ENCODE data around the gene PKN3. TPM values are rescaled to one million over a fixed set of nuclear protein-coding genes. Genes with fewer than 3 reads are reported as not detected.

Gene PKN3
- total and polyA plus RNA-seq, 4 donors = 0.61 to 4.2 (median 1.5) TPM

GRCh38 chr9:128723866-128724743 is 21.8 kb downstream of the PKN3 start, which contains the start of gene ZDHHC12 (continued):
- no peak for TF ChIP-seq REST (IDR thresholded peaks at IDR 0.05)
- TF ChIP-seq JUND (IDR thresholded peaks at IDR 0.05) = no peak
- no peak for TF ChIP-seq RXRA (IDR thresholded peaks at IDR 0.05)

GRCh38 chr9:128724744-128725211 is 22.5 kb downstream of the PKN3 start:
- peaks cover 4 to 20% (median 14%) of the 10 kb centered on the region in 4 donors for H3K4me1 ChIP-seq (ENCODE audit: control insufficient read depth in 4 of 4, insufficient read depth in 4 of 4, low read length in 3 of 4)
- WGBS = 38% methylated on average over 10 of the region's 10 CpGs
- H3K9ac ChIP-seq (ENCODE audit: low read depth in 1 of 2, low read length in 2 of 2) = peak overlapping the region in 1 of 2 donors; percentile 57

GRCh38 chr9:128727640-128728248 is 25.4 kb downstream of the PKN3 start:
- Histone ChIP-seq H3K9ac (ENCODE audit: low read depth in 1 of 2, low read length in 2 of 2) (no peak overlapping the region), H3K27ac (ENCODE audit: low read depth in 1 of 2, low read length in 2 of 2) (no peak overlapping the region), H3K4me3 (ENCODE audit: low read depth in 1 of 3, low read length in 3 of 3) (no peak overlapping the region), H3K4me1 (ENCODE audit: control insufficient read depth in 4 of 4, insufficient read depth in 4 of 4, low read length in 3 of 4) (peaks cover 4 to 19% (median 13%) of the 10 kb centered on the region in 4 donors), H3K27me3 (ENCODE audit: control insufficient read depth in 4 of 4, insufficient read depth in 4 of 4, low read length in 3 of 4) (no peaks in the 10 kb centered on the region), H3K9me3 (ENCODE audit: control insufficient read depth in 4 of 4, low read length in 3 of 4) (no peaks in the 10 kb centered on the region), H3K36me3 (ENCODE audit: control insufficient read depth in 4 of 4, insufficient read depth in 3 of 4, low read depth in 1 of 4, low read length in 3 of 4) (peaks cover 3 to 20% (median 12%) of the 10 kb centered on the region in 4 donors)
- DNase-seq (ENCODE audit: low spot score) = no peak
- 92% methylated on average over 5 of the region's 5 CpGs for WGBS
- TF ChIP-seq RAD21 (IDR thresholded peaks at IDR 0.05) = no peak
- no peak for TF ChIP-seq RXRA (IDR thresholded peaks at IDR 0.05)
- no peak for TF ChIP-seq REST (IDR thresholded peaks at IDR 0.05)
- TF ChIP-seq ATF3 (IDR thresholded peaks at IDR 0.05) = no peak
- no peak for TF ChIP-seq FOXA1 (IDR thresholded peaks at IDR 0.05)
- no peak for TF ChIP-seq MAX (IDR thresholded peaks at IDR 0.05)
- TF ChIP-seq EGR1 (IDR thresholded peaks at IDR 0.05; ENCODE audit: low read depth in 2 of 2) = no peak

More at GRCh38 chr9:128724744-128725211, 22.5 kb downstream of the PKN3 start:
- Histone ChIP-seq H3K27ac (ENCODE audit: low read depth in 1 of 2, low read length in 2 of 2) (peak overlapping the region in 1 of 2 donors; percentile 30), H3K9me3 (ENCODE audit: control insufficient read depth in 4 of 4, low read length in 3 of 4) (no peaks in the 10 kb centered on the region), H3K4me3 (ENCODE audit: low read depth in 1 of 3, low read length in 3 of 3) (peak overlapping the region; percentile 3 to 81 (median 76)), H3K27me3 (ENCODE audit: control insufficient read depth in 4 of 4, insufficient read depth in 4 of 4, low read length in 3 of 4) (no peaks in the 10 kb centered on the region), H3K36me3 (ENCODE audit: control insufficient read depth in 4 of 4, insufficient read depth in 3 of 4, low read depth in 1 of 4, low read length in 3 of 4) (peaks cover 0 to 8% (median under 1%) of the 10 kb centered on the region in 4 donors)
- DNase-seq (ENCODE audit: low spot score) = peak; percentile 59
- peak; percentile 23 for TF ChIP-seq SP1 (IDR thresholded peaks at IDR 0.05)
- TF ChIP-seq YY1 (IDR thresholded peaks at IDR 0.05) = no peak
- TF ChIP-seq GABPA (IDR thresholded peaks at IDR 0.05 in 1 of 2, conservative IDR thresholded peaks at IDR 0.05 in 1 of 2) = no peak
- no peak for TF ChIP-seq CTCF (IDR thresholded peaks at IDR 0.05; ENCODE audit: low read depth, low read length, missing input control)
- TF ChIP-seq HNF4G (IDR thresholded peaks at IDR 0.05) = no peak

Data from liver (tissue), 9 donors.